ENCODE results near the gene PHGDH.
A peak's percentile ranks its signal among the peaks of the same experiment; 100 is the strongest.

The PHGDH gene

DNA sequence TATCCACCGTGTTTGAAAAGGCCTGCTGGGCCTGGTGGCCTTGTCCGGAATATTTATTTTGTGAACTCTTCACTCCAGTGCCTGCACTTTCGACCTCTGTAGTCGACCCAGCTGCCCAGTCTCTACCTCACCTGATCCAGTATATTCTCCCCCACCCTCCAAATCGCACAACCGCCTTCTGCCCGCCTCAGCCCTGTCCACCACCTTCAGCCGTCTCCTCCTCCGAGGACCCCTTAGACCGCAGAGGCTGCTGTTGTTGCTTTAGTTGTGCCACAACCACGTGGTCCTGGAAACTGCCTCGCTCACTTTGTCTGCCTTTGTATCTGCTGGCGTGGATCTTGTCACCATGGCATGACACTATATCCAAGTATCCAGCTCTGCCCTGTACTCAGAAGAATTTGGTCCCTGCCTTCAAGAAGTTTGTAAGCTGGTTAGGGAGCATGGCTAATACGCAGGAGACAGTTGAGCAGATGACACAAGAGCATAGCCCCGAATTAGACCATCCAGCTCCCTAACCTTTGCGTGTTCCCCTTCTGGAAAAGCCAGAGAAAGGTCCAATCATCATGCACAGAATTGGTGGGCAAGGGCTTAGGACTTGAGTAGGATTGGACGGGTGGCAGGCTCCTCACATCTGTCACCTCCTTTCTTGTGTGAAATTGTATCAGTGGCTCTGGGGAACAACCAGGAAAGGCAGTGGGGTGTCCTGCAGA, 1.5 kb downstream of the PHGDH start:
- H3K36me3 ChIP-seq (ENCODE audit: control insufficient read depth in 5 of 5, insufficient read depth in 5 of 5, low read length in 5 of 5), result no peaks in the 10 kb centered on the region
- no peaks in the 10 kb centered on the region for H3K27me3 ChIP-seq (ENCODE audit: control insufficient read depth in 5 of 5, insufficient read depth in 4 of 5, low read length in 5 of 5)
- peak overlapping the region in 3 of 5 donors; percentile 10 to 25 (median 11) for H3K9ac ChIP-seq (ENCODE audit: low read length in 5 of 5)
- H3K27ac ChIP-seq (ENCODE audit: low read depth, low read length), result peak overlapping the region; percentile 74
- H3K4me1 ChIP-seq (ENCODE audit: control insufficient read depth in 5 of 5, insufficient read depth in 5 of 5, low read length in 5 of 5), result peaks cover 9 to 45% (median 38%) of the 10 kb centered on the region in 5 donors
- H3K4me3 ChIP-seq (ENCODE audit: low read depth in 1 of 5, low read length in 5 of 5), result peak overlapping the region in 4 of 5 donors; percentile 35 to 80 (median 53)
- H3K9me3 ChIP-seq (ENCODE audit: control insufficient read depth in 5 of 5, low read length in 5 of 5), result no peaks in the 10 kb centered on the region

DNA sequence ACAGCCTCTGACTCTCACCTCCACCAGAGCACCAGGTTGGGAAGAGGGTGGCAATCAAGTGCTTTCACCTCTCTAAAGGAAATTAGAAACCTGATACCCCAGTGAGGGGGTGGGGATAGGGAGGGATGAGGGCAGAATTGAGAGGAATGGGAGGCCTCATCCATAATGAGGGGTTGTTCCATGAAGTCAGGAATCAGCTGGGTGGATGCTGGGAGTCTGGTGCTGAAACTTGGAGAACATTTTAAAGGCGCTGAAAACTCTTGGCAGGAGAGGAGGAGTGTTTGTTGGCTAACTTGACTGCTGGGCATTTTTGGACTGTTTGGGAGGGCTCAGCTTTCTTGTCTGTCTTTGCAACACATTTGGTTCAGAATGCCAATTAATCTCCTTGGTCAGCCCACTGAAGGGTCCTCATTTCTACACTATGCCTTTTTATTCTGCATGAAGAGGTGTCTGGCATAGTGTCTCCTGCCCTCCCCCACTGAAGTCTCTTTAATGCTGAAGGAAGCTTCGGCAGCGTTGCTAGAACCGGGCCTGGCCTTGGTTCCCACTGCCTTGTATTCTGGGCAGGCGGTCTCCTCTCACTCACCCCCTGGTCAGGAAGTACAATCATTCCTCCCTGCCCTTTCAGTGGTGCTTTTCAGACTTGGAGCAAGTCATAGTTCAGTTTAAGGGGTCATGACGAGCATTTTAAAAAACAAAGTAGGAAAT, 2.2 kb downstream of the PHGDH start:
- H3K4me3 ChIP-seq (ENCODE audit: low read depth in 1 of 5, low read length in 5 of 5), result peak overlapping the region in 1 of 5 donors; percentile 17
- peak overlapping the region; percentile 74 for H3K27ac ChIP-seq (ENCODE audit: low read depth, low read length)
- no peaks in the 10 kb centered on the region for H3K27me3 ChIP-seq (ENCODE audit: control insufficient read depth in 5 of 5, insufficient read depth in 4 of 5, low read length in 5 of 5)
- H3K36me3 ChIP-seq (ENCODE audit: control insufficient read depth in 5 of 5, insufficient read depth in 5 of 5, low read length in 5 of 5), result no peaks in the 10 kb centered on the region
- peaks cover 9 to 45% (median 38%) of the 10 kb centered on the region in 5 donors for H3K4me1 ChIP-seq (ENCODE audit: control insufficient read depth in 5 of 5, insufficient read depth in 5 of 5, low read length in 5 of 5)
- peak overlapping the region in 1 of 5 donors; percentile 5 for H3K9ac ChIP-seq (ENCODE audit: low read length in 5 of 5)
- H3K9me3 ChIP-seq (ENCODE audit: control insufficient read depth in 5 of 5, low read length in 5 of 5), result no peaks in the 10 kb centered on the region

DNA sequence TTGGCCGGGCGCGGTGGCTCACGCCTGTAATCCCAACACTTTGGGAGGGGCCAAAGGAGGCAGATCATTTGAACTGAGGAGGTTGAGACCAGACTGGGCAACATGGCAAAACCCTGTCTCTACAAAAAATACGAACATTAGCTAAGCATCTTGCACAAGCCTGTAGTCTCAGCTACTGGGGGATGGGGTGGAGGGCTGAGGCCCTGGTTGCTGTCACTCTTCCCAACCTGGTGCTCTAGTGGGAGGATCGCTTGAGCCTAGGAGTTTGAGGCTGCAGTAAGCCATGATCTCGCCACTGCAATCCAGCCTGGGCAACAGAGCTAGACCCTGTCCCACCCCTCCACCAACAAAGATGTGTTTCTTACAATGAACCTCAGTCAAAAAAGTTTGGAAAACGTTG, 2.8 kb downstream of the PHGDH start:
- H3K27me3 ChIP-seq (ENCODE audit: control insufficient read depth in 5 of 5, insufficient read depth in 4 of 5, low read length in 5 of 5), result no peaks in the 10 kb centered on the region
- H3K36me3 ChIP-seq (ENCODE audit: control insufficient read depth in 5 of 5, insufficient read depth in 5 of 5, low read length in 5 of 5), result peaks cover 0 to under 1% (median 0%) of the 10 kb centered on the region in 5 donors
- H3K4me1 ChIP-seq (ENCODE audit: control insufficient read depth in 5 of 5, insufficient read depth in 5 of 5, low read length in 5 of 5), result peaks cover 9 to 45% (median 38%) of the 10 kb centered on the region in 5 donors
- H3K9me3 ChIP-seq (ENCODE audit: control insufficient read depth in 5 of 5, low read length in 5 of 5), result no peaks in the 10 kb centered on the region
- H3K9ac ChIP-seq (ENCODE audit: low read length in 5 of 5), result no peak overlapping the region
- H3K27ac ChIP-seq (ENCODE audit: low read depth, low read length), result peak overlapping the region; percentile 74
- H3K4me3 ChIP-seq (ENCODE audit: low read depth in 1 of 5, low read length in 5 of 5), result peak overlapping the region in 1 of 5 donors; percentile 17

DNA sequence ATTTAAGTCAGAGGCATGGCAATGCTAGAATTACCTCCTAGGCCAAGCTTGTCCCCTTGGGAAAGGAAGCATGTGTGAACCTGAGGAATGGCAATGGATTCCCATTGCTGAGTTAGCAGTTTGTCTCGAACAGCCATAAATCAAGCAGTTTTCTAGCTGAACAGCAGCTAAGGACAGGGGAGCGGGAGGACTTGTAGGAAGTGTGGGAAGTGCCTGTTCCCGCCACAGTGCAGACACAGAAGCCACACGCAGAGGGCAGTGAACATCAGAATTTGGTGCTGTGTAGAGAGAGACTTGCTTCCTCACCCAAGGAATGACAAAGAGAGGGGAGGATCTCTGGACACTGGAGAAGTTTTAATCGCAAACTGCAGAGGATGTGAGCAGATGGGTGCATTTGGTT, 3.8 kb downstream of the PHGDH start:
- Histone ChIP-seq H3K9me3 (ENCODE audit: control insufficient read depth in 5 of 5, low read length in 5 of 5) (no peaks in the 10 kb centered on the region), H3K36me3 (ENCODE audit: control insufficient read depth in 5 of 5, insufficient read depth in 5 of 5, low read length in 5 of 5) (peaks cover 0 to 2% (median 0%) of the 10 kb centered on the region in 5 donors), H3K4me1 (ENCODE audit: control insufficient read depth in 5 of 5, insufficient read depth in 5 of 5, low read length in 5 of 5) (peaks cover 9 to 45% (median 38%) of the 10 kb centered on the region in 5 donors), H3K27ac (ENCODE audit: low read depth, low read length) (no peak overlapping the region), H3K9ac (ENCODE audit: low read length in 5 of 5) (no peak overlapping the region), H3K27me3 (ENCODE audit: control insufficient read depth in 5 of 5, insufficient read depth in 4 of 5, low read length in 5 of 5) (no peaks in the 10 kb centered on the region), H3K4me3 (ENCODE audit: low read depth in 1 of 5, low read length in 5 of 5) (peak overlapping the region in 1 of 5 donors; percentile 10)

DNA sequence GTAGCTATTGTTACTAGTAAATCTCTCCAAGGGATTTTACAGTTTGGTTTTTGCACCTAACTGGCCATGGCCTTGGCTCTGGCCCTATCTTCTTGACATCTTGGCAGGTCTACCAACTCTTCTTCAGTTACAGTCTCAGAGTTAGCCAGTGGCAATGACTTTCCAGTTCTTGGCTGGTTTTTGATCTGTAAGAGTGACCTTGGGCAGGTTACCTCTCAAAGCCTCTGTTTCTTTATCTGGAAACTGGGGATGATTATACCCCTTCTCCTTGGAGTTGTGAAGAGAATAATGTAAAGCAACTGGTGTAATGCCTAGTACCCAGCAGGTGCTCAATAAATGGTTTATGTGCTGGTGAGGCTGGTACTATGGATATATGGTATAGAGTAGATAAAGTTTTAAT, 6.7 kb downstream of the PHGDH start:
- H3K9me3 ChIP-seq (ENCODE audit: control insufficient read depth in 5 of 5, low read length in 5 of 5), result no peaks in the 10 kb centered on the region
- H3K36me3 ChIP-seq (ENCODE audit: control insufficient read depth in 5 of 5, insufficient read depth in 5 of 5, low read length in 5 of 5), result peaks cover 2 to 21% (median 11%) of the 10 kb centered on the region in 5 donors
- H3K4me3 ChIP-seq (ENCODE audit: low read depth in 1 of 5, low read length in 5 of 5), result no peak overlapping the region
- peaks cover 6 to 29% (median 21%) of the 10 kb centered on the region in 5 donors for H3K4me1 ChIP-seq (ENCODE audit: control insufficient read depth in 5 of 5, insufficient read depth in 5 of 5, low read length in 5 of 5)
- no peaks in the 10 kb centered on the region for H3K27me3 ChIP-seq (ENCODE audit: control insufficient read depth in 5 of 5, insufficient read depth in 4 of 5, low read length in 5 of 5)
- no peak overlapping the region for H3K9ac ChIP-seq (ENCODE audit: low read length in 5 of 5)
- H3K27ac ChIP-seq (ENCODE audit: low read depth, low read length), result no peak overlapping the region

DNA sequence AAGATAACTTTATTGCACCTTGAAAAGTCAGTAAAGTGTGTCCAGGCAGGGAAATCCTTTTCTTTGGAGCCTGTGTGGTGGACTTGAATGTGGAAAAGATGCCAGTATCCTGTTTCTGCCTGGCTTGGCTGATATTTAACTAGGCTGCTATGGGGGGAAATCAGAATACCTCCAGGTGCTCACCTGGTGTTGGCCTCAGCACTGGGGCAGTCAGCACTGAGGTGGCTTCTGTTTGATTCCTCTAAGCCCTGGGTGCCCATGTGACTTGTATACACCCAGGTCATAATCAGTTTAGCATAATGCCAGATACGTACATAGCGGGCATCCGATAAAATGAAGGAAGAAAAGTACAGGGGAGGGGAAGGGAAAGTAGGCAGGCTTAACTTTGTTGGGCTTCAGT, 7.2 kb downstream of the PHGDH start:
- Histone ChIP-seq H3K27ac (ENCODE audit: low read depth, low read length) (no peak overlapping the region), H3K27me3 (ENCODE audit: control insufficient read depth in 5 of 5, insufficient read depth in 4 of 5, low read length in 5 of 5) (no peaks in the 10 kb centered on the region), H3K9me3 (ENCODE audit: control insufficient read depth in 5 of 5, low read length in 5 of 5) (no peaks in the 10 kb centered on the region), H3K4me1 (ENCODE audit: control insufficient read depth in 5 of 5, insufficient read depth in 5 of 5, low read length in 5 of 5) (peaks cover 6 to 24% (median 15%) of the 10 kb centered on the region in 5 donors), H3K4me3 (ENCODE audit: low read depth in 1 of 5, low read length in 5 of 5) (no peak overlapping the region), H3K36me3 (ENCODE audit: control insufficient read depth in 5 of 5, insufficient read depth in 5 of 5, low read length in 5 of 5) (peaks cover 6 to 26% (median 16%) of the 10 kb centered on the region in 5 donors), H3K9ac (ENCODE audit: low read length in 5 of 5) (no peak overlapping the region)

DNA sequence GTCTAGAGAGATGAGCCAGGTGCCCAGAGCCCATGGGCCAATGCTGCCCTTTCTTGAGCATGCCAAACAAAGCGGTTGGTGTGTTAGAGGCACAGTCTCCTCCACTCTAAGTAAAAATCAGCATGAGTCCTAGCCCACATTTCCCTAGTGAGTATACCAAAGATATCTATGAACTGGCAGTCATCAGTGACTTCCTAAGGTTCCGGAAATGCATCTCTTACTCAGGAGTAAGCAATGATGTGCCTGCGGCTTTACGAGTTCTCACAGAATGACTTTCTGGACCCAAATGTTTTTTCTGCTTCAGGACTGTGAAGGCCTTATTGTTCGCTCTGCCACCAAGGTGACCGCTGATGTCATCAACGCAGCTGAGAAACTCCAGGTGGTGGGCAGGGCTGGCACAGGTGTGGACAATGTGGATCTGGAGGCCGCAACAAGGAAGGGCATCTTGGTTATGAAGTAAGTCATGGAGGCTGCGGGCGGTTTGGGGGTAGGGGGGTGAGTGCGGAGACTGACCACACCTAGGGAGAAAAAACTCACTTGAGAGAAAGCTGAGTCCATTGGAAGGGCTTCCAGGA, 9.2 kb downstream of the PHGDH start:
- Histone ChIP-seq H3K4me3 (ENCODE audit: low read depth in 1 of 5, low read length in 5 of 5) (no peak overlapping the region), H3K27ac (ENCODE audit: low read depth, low read length) (no peak overlapping the region), H3K4me1 (ENCODE audit: control insufficient read depth in 5 of 5, insufficient read depth in 5 of 5, low read length in 5 of 5) (peaks cover 0 to 4% (median 2%) of the 10 kb centered on the region in 5 donors), H3K9ac (ENCODE audit: low read length in 5 of 5) (no peak overlapping the region), H3K36me3 (ENCODE audit: control insufficient read depth in 5 of 5, insufficient read depth in 5 of 5, low read length in 5 of 5) (peaks cover 10 to 38% (median 35%) of the 10 kb centered on the region in 5 donors), H3K9me3 (ENCODE audit: control insufficient read depth in 5 of 5, low read length in 5 of 5) (no peaks in the 10 kb centered on the region), H3K27me3 (ENCODE audit: control insufficient read depth in 5 of 5, insufficient read depth in 4 of 5, low read length in 5 of 5) (no peaks in the 10 kb centered on the region)

DNA sequence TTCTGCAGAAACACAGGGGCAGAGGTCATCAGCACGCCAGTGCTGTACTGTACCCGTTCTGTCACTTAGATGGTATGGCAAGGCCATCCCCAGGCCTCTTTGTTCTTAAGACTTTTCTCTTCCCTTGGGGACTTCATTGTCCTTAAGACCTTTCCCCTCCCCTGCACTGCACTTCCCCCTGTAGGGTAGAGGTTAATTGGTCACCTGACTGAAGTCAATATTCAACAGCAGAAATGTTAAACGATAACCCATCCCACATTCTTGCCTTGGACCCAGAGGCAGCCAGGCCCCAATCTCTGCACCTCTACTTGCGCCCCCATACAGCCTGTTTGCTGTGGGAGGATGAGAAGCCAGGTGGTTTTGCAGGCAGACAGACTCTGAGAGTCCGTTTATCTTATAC, 10.2 kb downstream of the PHGDH start:
- H3K27ac ChIP-seq (ENCODE audit: low read depth, low read length), result no peak overlapping the region

DNA sequence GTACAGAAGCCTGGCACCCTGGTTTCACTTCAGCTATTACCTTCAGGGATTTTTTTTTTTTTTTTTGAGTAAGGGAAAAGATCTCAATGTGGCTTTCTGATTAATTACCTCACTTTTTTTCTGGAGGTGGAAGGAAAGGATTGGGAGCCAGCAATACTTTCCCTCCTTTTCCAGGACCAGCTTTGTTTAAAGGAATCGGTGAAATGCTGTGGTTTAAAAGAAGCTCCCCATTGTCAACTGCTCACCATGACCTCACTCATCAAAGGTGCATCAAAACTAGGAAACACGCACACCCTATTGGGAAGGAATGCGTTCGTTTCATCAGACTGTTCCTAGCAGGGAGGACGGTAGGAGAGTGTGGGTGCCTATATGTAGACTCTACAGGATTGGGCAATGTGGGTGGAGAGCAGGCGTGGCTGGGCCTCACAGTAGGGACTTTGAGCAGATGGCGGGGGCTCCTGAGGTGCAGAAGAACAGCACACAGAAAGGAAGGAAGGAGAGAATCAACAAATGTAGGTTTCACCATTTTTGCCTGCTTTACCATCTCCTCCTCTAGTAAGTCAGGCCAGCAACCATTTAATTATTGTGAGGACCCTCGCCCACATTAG, 13.0 kb downstream of the PHGDH start:
- Histone ChIP-seq H3K27ac (ENCODE audit: low read depth, low read length) (no peak overlapping the region), H3K9me3 (ENCODE audit: control insufficient read depth in 5 of 5, low read length in 5 of 5) (no peaks in the 10 kb centered on the region), H3K27me3 (ENCODE audit: control insufficient read depth in 5 of 5, insufficient read depth in 4 of 5, low read length in 5 of 5) (no peaks in the 10 kb centered on the region), H3K4me3 (ENCODE audit: low read depth in 1 of 5, low read length in 5 of 5) (no peak overlapping the region), H3K9ac (ENCODE audit: low read length in 5 of 5) (no peak overlapping the region), H3K36me3 (ENCODE audit: control insufficient read depth in 5 of 5, insufficient read depth in 5 of 5, low read length in 5 of 5) (peaks cover 14 to 63% (median 49%) of the 10 kb centered on the region in 5 donors), H3K4me1 (ENCODE audit: control insufficient read depth in 5 of 5, insufficient read depth in 5 of 5, low read length in 5 of 5) (peaks cover 0 to 19% (median 13%) of the 10 kb centered on the region in 5 donors)

More for the DNA sequence above, 10.2 kb downstream of the PHGDH start:
- Histone ChIP-seq H3K36me3 (ENCODE audit: control insufficient read depth in 5 of 5, insufficient read depth in 5 of 5, low read length in 5 of 5) (peaks cover 10 to 47% (median 42%) of the 10 kb centered on the region in 5 donors), H3K4me3 (ENCODE audit: low read depth in 1 of 5, low read length in 5 of 5) (no peak overlapping the region), H3K9ac (ENCODE audit: low read length in 5 of 5) (no peak overlapping the region), H3K4me1 (ENCODE audit: control insufficient read depth in 5 of 5, insufficient read depth in 5 of 5, low read length in 5 of 5) (peaks cover 0 to 3% (median 0%) of the 10 kb centered on the region in 5 donors), H3K27me3 (ENCODE audit: control insufficient read depth in 5 of 5, insufficient read depth in 4 of 5, low read length in 5 of 5) (no peaks in the 10 kb centered on the region), H3K9me3 (ENCODE audit: control insufficient read depth in 5 of 5, low read length in 5 of 5) (no peaks in the 10 kb centered on the region)

Measured in subcutaneous abdominal adipose tissue (tissue), 5 donors.